GM10266 (cell line): ENCODE results near the gene FAM13A.

Experiments used
- DNase-seq: peaks from one replicate; pipeline ENCODE4 v3.0.0; 2012; ENCODE audit errors: extremely low spot score
- CTCF ChIP-seq: IDR thresholded peaks from 2 replicates; pipeline ENCODE4 v1.5.1; 2012; ENCODE audit warnings: mild to moderate bottlenecking, low read depth; ENCODE audit not compliant: control insufficient read depth, insufficient read depth; ENCODE audit errors: missing control alignments

Gene FAM13A

DNA sequence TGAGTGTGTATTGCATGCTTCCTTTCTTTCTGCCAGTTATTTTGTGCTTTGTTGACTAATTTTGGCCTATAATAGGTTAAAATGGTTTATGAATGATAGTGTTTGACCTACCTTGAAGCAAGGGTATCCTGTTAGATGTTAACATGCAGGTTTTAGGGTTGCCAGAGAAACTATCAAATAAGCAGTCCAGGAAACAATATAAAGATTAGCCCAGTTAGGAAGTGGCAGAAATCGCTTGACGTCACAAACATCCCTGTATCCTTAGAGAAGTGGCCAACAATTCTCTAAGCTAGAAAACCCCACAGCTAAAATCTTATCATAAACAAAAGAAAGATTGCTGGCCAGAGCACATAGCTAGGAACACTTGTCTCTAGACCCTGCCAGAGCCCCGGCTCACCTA is 363.2 kb downstream of the FAM13A start:
- no peak for TF ChIP-seq CTCF
- no peak for DNase-seq

- no peak for DNase-seq
- TF ChIP-seq CTCF, result no peak
Measured at GRCh38 chr4:88690355-88690754, 366.6 kb downstream of the FAM13A start.

DNA sequence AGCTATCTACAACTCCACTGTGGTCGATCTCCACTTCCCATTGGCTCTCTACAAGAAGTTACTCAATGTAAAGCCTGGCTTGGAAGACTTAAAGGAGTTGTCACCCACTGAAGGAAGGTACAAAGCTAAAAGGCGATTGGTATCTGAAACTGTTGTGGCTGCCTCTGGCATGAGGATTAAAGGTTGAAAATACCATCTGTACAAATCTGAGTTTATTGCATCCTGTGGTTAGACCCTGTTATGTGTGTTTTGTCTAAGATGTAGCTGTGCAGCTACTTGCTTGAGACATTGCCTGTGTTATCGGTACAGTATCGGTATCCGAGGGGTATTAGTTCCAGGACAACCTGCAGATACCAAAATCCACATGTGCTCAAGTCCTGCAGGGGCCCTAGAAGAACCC is 375.8 kb downstream of the FAM13A start:
- no peak for TF ChIP-seq CTCF
- DNase-seq, result no peak
